Measurements from ENCODE around the gene MTREX. TPM values are rescaled to one million over a fixed set of nuclear protein-coding genes. Genes with fewer than 3 reads are reported as not detected.

The MTREX gene
- total and polyA plus RNA-seq, 10 of the 15 experiments (the other 5 are each of a cell fraction or from before 2014, with no cell fraction given), result 20.1 to 102 (median 49.0) TPM

DNA sequence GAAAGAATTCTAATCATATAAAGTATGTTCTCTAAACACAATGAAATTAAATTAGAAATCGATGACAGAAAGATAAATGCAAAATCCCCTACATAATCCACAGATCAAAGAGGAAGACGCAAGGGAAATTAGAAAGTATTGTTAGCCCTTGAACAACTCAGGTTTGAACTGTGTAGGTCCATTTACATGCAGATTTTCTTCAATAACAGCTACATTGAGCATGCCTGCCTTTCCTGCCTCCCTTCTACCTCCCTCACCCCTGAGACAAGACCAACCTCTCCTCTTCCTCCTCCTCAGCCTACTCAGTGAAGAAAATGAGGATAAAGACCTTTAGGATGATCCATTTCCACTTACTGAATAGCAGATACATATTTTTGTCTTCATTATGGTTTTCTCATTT is 151.8 kb downstream of the MTREX start (continued):
- TF ChIP-seq, protein P1, sequence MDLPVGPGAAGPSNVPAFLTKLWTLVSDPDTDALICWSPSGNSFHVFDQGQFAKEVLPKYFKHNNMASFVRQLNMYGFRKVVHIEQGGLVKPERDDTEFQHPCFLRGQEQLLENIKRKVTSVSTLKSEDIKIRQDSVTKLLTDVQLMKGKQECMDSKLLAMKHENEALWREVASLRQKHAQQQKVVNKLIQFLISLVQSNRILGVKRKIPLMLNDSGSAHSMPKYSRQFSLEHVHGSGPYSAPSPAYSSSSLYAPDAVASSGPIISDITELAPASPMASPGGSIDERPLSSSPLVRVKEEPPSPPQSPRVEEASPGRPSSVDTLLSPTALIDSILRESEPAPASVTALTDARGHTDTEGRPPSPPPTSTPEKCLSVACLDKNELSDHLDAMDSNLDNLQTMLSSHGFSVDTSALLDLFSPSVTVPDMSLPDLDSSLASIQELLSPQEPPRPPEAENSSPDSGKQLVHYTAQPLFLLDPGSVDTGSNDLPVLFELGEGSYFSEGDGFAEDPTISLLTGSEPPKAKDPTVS (IDR thresholded peaks at IDR 0.05; ENCODE audit: low read depth, low read length), result no peak
- TF ChIP-seq PML (IDR thresholded peaks at IDR 0.05; ENCODE audit: low read length), result no peak
- TF ChIP-seq, protein P2, sequence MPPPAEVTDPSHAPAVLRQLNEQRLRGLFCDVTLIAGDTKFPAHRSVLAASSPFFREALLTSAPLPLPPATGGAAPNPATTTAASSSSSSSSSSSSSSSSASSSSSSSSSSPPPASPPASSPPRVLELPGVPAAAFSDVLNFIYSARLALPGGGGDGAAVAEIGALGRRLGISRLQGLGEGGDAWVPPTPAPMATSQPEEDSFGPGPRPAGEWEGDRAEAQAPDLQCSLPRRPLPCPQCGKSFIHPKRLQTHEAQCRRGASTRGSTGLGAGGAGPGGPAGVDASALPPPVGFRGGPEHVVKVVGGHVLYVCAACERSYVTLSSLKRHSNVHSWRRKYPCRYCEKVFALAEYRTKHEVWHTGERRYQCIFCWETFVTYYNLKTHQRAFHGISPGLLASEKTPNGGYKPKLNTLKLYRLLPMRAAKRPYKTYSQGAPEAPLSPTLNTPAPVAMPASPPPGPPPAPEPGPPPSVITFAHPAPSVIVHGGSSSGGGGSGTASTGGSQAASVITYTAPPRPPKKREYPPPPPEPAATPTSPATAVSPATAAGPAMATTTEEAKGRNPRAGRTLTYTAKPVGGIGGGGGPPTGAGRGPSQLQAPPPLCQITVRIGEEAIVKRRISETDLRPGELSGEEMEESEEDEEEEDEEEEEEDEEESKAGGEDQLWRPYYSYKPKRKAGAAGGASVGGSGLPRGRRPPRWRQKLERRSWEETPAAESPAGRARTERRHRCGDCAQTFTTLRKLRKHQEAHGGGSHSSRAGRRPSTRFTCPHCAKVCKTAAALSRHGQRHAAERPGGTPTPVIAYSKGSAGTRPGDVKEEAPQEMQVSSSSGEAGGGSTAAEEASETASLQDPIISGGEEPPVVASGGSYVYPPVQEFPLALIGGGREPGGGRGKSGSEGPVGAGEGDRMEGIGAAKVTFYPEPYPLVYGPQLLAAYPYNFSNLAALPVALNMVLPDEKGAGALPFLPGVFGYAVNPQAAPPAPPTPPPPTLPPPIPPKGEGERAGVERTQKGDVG (CRISPR knock-in tag; IDR thresholded peaks at IDR 0.05), result no peak

DNA sequence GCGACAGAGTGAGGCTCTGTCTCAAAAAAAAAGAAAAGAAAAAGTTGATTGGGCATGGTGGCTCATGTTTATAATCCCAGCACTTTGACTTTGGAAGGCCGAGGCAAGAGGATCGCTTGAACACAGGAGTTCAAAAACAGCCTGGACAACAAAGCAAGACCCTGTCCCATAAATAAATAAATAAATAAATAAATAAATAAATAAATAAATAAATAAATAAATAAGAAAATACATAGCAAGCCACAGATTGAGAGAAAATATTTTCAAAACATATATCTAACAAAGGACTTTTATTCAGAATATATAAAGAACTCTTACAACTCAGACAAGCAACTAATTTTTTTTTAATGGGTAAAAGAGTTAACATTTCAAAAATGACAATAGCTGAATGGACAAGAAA is 155.8 kb downstream of the MTREX start:
- ChIA-PET RAD21 (ENCODE audit: unreplicated experiment) (no interaction called here), SMC1A (ENCODE audit: uncharacterized antibody, unreplicated experiment) (no interaction called here), CTCF (no interaction called here), POLR2A (no interaction called here)
- no peak for ATAC-seq
- no peaks in the 10 kb centered on the region for H3K36me3 ChIP-seq (ENCODE audit: control insufficient read depth in 2 of 2, insufficient read depth in 2 of 2, low read length in 1 of 2)
- intact Hi-C loops (cut with micrococcal nuclease; ENCODE audit: unreplicated experiment) (no loop called here), in situ Hi-C loops (cut with MboI) (no loop called here)
- H3K9ac ChIP-seq (ENCODE audit: control insufficient read depth, insufficient read depth, low read length), result no peak overlapping the region
- no peaks in the 10 kb centered on the region for H3K79me2 ChIP-seq (ENCODE audit: control insufficient read depth, insufficient read depth, low read length)
- DNase-seq (ENCODE audit: low read depth, low spot score), result no peak
- 100% methylated on average over 3 of the region's 3 CpGs for WGBS (ENCODE audit: insufficient coverage, insufficient replicate concordance, low lambda C conversion rate, missing lambda C conversion rate)
- H2AFZ ChIP-seq (ENCODE audit: control insufficient read depth, low read depth, low read length), result no peak overlapping the region
- no TSS peak for BruUV-seq (replicated peaks)
- H3K27me3 ChIP-seq (replicated peaks in 1 of 2; ENCODE audit: control insufficient read depth in 2 of 2, insufficient read depth in 2 of 2, low read length in 1 of 2), result no peaks in the 10 kb centered on the region
- no peaks in the 10 kb centered on the region for H3K9me3 ChIP-seq (replicated peaks; ENCODE audit: control insufficient read depth, insufficient read depth, low read length)
- no peak overlapping the region for H3K27ac ChIP-seq (ENCODE audit: control insufficient read depth, insufficient read depth)
- no peak overlapping the region for H3K4me2 ChIP-seq (ENCODE audit: control insufficient read depth, insufficient read depth)
- FAIRE-seq, result no peak
- H3K4me1 ChIP-seq (ENCODE audit: control insufficient read depth, insufficient read depth, low read length), result no peaks in the 10 kb centered on the region
- H4K20me1 ChIP-seq (ENCODE audit: control insufficient read depth, insufficient read depth), result no peaks in the 10 kb centered on the region; the same call in 1 of the 2 replicates
- H3K4me3 ChIP-seq, result no peak overlapping the region
- TF ChIP-seq, protein P3, sequence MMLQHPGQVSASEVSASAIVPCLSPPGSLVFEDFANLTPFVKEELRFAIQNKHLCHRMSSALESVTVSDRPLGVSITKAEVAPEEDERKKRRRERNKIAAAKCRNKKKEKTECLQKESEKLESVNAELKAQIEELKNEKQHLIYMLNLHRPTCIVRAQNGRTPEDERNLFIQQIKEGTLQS (IDR thresholded peaks at IDR 0.05; ENCODE audit: borderline replicate concordance, extremely low read depth, low read depth, low read length), result no peak
- TF ChIP-seq, protein P4, sequence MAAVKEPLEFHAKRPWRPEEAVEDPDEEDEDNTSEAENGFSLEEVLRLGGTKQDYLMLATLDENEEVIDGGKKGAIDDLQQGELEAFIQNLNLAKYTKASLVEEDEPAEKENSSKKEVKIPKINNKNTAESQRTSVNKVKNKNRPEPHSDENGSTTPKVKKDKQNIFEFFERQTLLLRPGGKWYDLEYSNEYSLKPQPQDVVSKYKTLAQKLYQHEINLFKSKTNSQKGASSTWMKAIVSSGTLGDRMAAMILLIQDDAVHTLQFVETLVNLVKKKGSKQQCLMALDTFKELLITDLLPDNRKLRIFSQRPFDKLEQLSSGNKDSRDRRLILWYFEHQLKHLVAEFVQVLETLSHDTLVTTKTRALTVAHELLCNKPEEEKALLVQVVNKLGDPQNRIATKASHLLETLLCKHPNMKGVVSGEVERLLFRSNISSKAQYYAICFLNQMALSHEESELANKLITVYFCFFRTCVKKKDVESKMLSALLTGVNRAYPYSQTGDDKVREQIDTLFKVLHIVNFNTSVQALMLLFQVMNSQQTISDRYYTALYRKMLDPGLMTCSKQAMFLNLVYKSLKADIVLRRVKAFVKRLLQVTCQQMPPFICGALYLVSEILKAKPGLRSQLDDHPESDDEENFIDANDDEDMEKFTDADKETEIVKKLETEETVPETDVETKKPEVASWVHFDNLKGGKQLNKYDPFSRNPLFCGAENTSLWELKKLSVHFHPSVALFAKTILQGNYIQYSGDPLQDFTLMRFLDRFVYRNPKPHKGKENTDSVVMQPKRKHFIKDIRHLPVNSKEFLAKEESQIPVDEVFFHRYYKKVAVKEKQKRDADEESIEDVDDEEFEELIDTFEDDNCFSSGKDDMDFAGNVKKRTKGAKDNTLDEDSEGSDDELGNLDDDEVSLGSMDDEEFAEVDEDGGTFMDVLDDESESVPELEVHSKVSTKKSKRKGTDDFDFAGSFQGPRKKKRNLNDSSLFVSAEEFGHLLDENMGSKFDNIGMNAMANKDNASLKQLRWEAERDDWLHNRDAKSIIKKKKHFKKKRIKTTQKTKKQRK (IDR thresholded peaks at IDR 0.05; ENCODE audit: low read depth, low read length), result no peak
- TF ChIP-seq, protein P5, sequence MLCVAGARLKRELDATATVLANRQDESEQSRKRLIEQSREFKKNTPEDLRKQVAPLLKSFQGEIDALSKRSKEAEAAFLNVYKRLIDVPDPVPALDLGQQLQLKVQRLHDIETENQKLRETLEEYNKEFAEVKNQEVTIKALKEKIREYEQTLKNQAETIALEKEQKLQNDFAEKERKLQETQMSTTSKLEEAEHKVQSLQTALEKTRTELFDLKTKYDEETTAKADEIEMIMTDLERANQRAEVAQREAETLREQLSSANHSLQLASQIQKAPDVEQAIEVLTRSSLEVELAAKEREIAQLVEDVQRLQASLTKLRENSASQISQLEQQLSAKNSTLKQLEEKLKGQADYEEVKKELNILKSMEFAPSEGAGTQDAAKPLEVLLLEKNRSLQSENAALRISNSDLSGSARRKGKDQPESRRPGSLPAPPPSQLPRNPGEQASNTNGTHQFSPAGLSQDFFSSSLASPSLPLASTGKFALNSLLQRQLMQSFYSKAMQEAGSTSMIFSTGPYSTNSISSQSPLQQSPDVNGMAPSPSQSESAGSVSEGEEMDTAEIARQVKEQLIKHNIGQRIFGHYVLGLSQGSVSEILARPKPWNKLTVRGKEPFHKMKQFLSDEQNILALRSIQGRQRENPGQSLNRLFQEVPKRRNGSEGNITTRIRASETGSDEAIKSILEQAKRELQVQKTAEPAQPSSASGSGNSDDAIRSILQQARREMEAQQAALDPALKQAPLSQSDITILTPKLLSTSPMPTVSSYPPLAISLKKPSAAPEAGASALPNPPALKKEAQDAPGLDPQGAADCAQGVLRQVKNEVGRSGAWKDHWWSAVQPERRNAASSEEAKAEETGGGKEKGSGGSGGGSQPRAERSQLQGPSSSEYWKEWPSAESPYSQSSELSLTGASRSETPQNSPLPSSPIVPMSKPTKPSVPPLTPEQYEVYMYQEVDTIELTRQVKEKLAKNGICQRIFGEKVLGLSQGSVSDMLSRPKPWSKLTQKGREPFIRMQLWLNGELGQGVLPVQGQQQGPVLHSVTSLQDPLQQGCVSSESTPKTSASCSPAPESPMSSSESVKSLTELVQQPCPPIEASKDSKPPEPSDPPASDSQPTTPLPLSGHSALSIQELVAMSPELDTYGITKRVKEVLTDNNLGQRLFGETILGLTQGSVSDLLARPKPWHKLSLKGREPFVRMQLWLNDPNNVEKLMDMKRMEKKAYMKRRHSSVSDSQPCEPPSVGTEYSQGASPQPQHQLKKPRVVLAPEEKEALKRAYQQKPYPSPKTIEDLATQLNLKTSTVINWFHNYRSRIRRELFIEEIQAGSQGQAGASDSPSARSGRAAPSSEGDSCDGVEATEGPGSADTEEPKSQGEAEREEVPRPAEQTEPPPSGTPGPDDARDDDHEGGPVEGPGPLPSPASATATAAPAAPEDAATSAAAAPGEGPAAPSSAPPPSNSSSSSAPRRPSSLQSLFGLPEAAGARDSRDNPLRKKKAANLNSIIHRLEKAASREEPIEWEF (IDR thresholded peaks at IDR 0.05; ENCODE audit: insufficient replicate concordance, low read depth, low read length), result no peak
